Stimulated activated CD8-positive, alpha-beta memory T cell treated with anti-CD3 and anti-CD28 coated beads, Interleukin-15, amount 100 ng/mL, for 24 hours (primary cell): ENCODE data around the gene STX18.
"Not testable (repeated sequence)": the region's sequence is repeated elsewhere in the genome, so short reads cannot be mapped to it uniquely, and the experiment has no call there.

Source experiments
- DNase-seq: peaks from one replicate; pipeline ENCODE4 v3.0.0-alpha.2; 2020; ENCODE audit warnings: low read depth

The STX18 gene

GRCh38 chr4:4507923-4508322 is 33.9 kb downstream of the STX18 start:
- DNase-seq: no peak

GRCh38 chr4:4507403-4507802 is 34.4 kb downstream of the STX18 start:
- DNase-seq: no peak

GRCh38 chr4:4506961-4507360 is 34.9 kb downstream of the STX18 start:
- no peak for DNase-seq

- not testable (repeated sequence) for DNase-seq
Measured at GRCh38 chr4:4505211-4505610, 36.6 kb downstream of the STX18 start.

- DNase-seq: no peak
Measured at GRCh38 chr4:4504783-4505182, 37.1 kb downstream of the STX18 start.

- no peak for DNase-seq
Measured at GRCh38 chr4:4502694-4503311, 39.0 kb downstream of the STX18 start.

GRCh38 chr4:4501679-4502078 is 40.2 kb downstream of the STX18 start:
- no peak for DNase-seq

GRCh38 chr4:4499438-4500123 is 42.3 kb downstream of the STX18 start:
- DNase-seq: no peak

GRCh38 chr4:4496592-4497372 is 45.1 kb downstream of the STX18 start:
- DNase-seq: no peak

- DNase-seq: no peak
Measured at GRCh38 chr4:4494882-4495281, 47.0 kb downstream of the STX18 start.

GRCh38 chr4:4492161-4492847 is 49.5 kb downstream of the STX18 start:
- no peak for DNase-seq

GRCh38 chr4:4491396-4491893 is 50.4 kb downstream of the STX18 start:
- DNase-seq: no peak

- no peak for DNase-seq
Measured at GRCh38 chr4:4490816-4491215, 51.0 kb downstream of the STX18 start.

GRCh38 chr4:4490041-4490440 is 51.8 kb downstream of the STX18 start:
- no peak for DNase-seq

GRCh38 chr4:4488405-4489404 is 53.1 kb downstream of the STX18 start:
- DNase-seq: peak; percentile 29

- no peak for DNase-seq
Measured at GRCh38 chr4:4486969-4487368, 54.9 kb downstream of the STX18 start.

- DNase-seq: no peak
Measured at GRCh38 chr4:4485806-4486205, 56.0 kb downstream of the STX18 start.

GRCh38 chr4:4481399-4481994 is 60.4 kb downstream of the STX18 start:
- no peak for DNase-seq

- DNase-seq: no peak
Measured at GRCh38 chr4:4480685-4481398, 61.0 kb downstream of the STX18 start.

- no peak for DNase-seq
Measured at GRCh38 chr4:4480205-4480604, 61.6 kb downstream of the STX18 start.
